ENCODE results near the gene FCER1G.
"Not testable (repeated sequence)": the region's sequence is repeated elsewhere in the genome, so short reads cannot be mapped to it uniquely, and the experiment has no call there.

The FCER1G gene

DNA sequence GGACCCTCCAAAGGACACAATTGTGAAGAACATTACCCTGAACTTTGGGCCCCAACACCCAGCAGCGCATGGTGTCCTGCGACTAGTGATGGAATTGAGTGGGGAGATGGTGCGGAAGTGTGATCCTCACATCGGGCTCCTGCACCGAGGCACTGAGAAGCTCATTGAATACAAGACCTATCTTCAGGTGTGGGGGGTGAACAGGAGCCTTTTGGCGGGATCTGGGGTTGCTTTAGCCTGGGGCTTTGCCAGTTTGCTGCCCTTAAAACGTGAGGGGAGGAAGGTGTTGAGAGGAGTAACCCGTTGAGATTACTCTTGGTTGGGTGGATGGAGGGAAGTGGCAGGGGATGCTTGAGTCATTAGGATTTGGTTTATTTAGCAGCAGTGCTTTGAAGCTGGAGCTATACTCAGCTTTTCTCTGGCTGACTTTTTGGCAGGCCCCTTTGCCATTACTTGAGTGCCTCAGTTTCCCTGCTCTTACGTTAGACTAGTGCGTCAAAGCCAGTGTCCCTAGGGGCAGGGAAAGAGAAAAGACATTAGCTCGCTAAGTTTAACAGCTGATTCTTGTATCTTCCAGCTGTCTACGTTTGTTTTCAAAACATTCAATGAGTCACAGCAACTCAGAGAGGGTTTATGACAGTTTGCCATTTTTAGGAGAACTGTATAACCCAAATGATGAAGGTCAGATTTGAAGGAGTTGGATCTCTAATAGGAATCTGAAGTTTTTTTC lies 8.5 kb upstream of the FCER1G start:
- no peak for DNase-seq (ENCODE audit: low spot score)

GRCh38 chr1:161207173-161207572 lies 7.9 kb upstream of the FCER1G start:
- DNase-seq (ENCODE audit: low spot score) = no peak

DNA sequence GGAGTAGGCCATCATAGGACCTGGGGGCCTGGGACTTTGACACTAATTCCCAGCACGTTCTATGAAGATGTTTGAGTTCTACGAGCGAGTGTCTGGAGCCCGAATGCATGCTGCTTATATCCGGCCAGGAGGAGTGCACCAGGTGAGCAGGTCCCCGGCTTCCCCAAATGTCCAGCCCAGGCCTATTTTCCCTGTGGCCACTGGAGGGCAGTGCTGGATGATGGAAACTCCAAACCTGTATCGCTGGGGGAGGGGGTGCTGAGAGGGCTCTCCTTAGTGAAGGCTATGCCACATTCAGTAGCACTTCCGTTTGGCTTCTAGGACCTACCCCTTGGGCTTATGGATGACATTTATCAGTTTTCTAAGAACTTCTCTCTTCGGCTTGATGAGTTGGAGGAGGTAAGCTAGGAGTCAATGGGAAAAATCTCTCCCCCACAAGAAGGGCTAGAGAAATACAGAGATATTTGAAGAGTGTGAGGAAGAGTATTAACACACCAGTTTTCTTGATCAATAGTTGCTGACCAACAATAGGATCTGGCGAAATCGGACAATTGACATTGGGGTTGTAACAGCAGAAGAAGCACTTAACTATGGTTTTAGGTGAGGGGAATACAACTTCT lies 5.2 kb upstream of the FCER1G start:
- DNase-seq (ENCODE audit: low spot score) = peak; percentile 90

GRCh38 chr1:161214369-161214768 lies 726 bp upstream of the FCER1G start:
- no peak for DNase-seq (ENCODE audit: low spot score)

DNA sequence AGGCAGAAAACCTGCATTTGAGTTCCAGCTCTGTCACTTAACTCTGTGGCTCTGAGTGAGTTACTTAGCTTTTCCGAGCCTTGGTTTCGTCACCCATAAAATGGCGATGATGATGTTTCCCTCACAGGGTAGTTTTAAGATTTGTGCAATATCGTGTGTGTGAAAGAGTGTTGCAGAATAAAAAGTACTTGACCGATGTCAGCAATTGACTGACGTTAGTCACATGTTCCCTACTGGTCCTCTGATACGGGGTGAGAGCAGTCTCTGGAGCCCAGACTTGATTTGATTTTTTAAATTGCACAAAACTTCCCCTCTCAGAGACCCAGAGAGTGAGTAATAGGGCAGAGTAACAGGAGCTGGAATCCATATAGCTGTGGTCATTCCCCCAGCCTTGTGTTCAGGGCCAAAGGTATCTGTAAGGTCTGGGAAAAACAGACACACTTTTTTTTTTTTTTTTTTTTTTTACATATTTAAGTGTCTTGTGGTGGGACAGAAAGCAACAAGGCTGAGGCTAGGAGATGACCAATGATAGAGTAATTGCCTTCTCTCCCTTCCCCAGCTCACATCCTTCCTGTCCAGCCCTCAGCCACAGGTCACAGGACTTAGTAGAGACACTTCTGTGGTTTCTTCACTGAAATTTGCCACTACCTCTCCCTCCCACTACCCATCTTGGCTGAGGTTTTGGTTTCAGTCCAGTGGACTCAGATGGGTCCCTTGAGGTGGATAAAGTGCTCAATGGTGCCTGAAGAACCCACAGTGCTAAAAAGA lies 2.0 kb downstream of the FCER1G start:
- no peak for DNase-seq (ENCODE audit: low spot score)

- DNase-seq (ENCODE audit: low spot score) = no peak
These were observed 2.7 kb downstream of the FCER1G start for GRCh38 chr1:161217831-161218230.

DNA sequence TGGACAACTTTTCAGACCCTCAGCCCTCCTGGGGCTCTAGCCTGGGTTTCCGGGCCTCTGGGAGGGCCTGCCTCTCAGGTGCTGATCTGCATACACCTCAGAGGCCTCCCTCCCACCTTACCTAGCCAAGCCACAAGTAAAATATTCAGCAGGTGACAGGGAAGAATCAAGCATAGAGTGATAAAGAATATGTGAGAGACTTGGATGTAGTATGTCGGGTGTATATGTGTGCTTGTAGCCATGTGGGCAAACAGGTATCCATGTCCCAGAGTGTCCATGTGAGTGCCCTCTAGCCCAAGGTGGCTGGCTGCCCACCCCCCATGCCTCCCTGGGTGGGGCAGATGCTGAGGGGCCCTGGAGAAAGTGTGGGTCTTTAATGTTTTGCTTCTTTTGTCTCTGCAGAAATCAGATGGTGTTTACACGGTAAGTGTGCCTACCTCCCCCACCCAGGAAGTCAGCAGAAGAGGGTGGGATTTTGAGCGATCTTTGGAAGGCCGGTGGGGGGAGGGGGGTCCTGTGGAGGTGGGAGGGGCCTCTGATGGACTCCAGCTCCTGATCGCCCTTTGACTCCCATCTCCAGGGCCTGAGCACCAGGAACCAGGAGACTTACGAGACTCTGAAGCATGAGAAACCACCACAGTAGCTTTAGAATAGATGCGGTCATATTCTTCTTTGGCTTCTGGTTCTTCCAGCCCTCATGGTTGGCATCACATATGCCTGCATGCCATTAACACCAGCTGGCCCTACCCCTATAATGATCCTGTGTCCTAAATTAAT lies 3.4 kb downstream of the FCER1G start:
- no peak for DNase-seq (ENCODE audit: low spot score)

DNA sequence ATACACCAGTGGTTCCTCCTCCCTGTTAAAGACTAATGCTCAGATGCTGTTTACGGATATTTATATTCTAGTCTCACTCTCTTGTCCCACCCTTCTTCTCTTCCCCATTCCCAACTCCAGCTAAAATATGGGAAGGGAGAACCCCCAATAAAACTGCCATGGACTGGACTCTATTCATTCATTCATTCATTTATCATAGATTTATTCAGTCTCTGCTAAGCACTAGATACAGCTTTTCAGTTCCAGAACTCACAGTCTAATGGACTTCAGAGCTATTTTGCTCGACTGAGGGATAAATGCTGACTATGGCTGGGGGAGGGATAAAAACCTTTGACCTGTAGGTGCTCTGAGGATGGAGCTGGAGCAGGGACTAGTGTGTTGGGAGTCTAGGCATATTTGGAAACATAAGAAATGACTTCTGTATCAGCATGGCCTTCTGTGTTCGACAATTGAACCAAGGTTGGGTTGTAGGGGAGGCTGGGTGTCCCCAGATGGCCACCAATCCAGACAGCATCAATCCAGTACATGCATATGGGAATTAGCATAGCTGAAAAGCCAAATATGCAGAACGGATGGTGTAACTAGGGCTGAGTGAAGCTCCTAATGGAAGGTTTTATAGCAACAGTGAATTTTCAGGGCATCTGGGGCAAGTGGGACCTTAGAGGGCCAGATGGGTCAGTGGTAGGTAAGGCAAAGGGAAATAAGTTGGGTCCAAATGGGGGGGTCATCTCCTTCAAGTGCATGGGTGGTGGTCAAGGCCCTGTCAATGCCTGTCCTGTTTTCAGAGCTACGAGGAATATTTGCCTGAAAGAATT lies 4.2 kb downstream of the FCER1G start:
- DNase-seq (ENCODE audit: low spot score) = no peak

DNA sequence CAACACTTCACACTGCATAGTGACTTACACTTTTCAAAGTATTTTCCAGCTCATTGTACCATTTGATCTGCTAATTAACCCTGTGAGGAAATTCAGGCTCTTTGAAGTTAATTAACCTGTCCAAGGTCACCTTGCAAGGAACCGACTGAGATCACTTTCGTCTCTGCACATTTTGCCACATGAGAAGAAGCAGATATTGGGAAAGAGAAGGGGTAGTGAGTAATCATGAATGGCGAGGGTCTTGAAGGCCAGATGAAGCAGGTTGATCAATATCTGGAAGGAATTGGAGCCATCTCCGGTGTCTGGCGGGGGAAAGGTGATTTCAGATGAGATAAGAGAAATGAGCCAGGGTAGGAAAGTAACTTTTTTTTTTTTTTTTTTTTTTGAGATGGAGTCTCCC lies 4.9 kb downstream of the FCER1G start:
- DNase-seq (ENCODE audit: low spot score) = no peak

- DNase-seq (ENCODE audit: low spot score) = no peak
These were observed 7.3 kb downstream of the FCER1G start for GRCh38 chr1:161222175-161223019.

DNA sequence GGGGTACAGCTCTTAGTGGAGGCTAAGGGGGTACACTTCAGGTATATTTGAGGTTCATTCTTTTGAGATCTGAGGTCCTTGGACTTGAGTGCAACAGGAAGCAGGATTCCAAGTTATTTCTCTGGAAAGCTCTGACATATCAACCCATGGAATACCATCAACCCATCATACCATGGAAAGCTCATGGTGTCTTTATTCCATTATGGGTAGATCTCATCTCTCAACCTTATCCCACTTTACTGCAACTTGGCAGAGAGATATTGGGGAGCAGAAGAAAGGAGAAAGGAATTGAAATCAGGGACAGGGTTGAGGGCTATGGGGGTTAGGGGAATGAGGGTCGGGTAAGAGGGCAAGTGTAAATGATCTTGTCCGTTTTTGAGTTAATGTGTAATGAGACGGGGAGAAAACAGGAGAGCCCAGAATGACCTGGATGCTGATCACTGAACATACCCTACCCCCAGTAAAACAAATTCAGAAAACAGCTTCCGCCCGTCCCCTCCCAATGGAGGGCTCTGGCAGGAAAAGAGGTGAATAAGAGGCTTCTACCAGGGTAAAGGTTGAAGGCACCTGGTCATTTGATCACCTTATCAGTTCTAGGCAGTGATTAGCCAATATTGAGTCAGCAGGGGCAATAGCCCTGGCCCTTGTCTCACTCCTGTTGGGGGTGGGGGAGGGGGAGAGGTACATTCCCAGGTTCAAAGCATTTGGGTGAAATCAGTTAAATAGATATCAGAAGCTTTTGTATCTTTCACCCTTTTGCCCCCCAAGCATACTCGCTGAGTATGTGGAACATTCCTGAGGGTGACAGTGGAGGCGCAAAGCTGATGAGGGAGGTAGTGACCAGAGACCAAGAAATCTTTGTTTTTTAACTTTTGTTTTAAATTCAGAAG lies 9.0 kb downstream of the FCER1G start:
- no peak for DNase-seq (ENCODE audit: low spot score)

DNA sequence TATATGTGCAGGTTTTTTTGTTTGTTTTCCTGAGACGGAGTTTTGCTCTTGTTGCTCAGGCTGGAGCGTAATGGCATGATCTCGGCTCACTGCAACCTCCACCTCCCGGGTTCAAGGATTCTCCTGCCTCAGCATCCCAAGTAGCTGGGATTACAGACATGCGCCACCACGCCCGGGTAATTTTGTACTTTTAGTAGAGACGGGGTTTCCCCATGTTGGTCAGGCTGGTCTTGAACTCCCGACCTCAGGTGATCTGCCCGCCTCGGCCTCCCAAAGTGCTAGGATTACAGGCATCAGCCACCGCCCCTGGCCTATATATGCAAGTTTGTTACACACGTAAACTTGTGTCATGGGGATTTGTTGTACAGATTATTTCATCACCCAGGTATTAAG lies 9.6 kb downstream of the FCER1G start:
- not testable (repeated sequence) for DNase-seq (ENCODE audit: low spot score)

GRCh38 chr1:161225178-161225533 lies 10.1 kb downstream of the FCER1G start:
- no peak for DNase-seq (ENCODE audit: low spot score)

- DNase-seq (ENCODE audit: low spot score) = peak; percentile 95
These were observed 10.6 kb downstream of the FCER1G start, which contains the start of gene TOMM40L for GRCh38 chr1:161225534-161226319. TSS of gene TOMM40L (plus strand) at chr1:161226060. CDS start at chr1:161226490, 430 bp downstream.

GRCh38 chr1:161226320-161226711 lies 11.2 kb downstream of the FCER1G start:
- DNase-seq (ENCODE audit: low spot score) = no peak

DNA sequence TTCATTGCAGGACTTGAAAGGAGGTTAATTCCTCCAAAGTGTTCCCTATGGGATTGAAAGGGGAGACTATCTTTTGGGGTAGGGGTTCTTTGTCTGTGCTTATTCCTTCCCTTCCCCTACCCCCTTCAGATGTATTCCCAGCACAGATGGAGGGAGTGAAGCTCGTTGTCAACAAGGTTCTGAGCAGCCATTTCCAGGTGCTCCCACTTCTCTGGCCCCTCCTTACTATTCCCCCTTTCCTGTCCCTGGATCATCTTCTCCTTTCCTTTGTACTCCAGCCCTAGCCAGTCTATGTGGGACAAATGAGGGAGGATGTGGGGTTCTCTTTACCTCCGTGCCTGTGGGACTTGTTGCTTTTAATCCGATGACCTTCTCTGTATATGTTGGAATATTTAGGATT lies 11.7 kb downstream of the FCER1G start:
- DNase-seq (ENCODE audit: low spot score) = no peak

DNA sequence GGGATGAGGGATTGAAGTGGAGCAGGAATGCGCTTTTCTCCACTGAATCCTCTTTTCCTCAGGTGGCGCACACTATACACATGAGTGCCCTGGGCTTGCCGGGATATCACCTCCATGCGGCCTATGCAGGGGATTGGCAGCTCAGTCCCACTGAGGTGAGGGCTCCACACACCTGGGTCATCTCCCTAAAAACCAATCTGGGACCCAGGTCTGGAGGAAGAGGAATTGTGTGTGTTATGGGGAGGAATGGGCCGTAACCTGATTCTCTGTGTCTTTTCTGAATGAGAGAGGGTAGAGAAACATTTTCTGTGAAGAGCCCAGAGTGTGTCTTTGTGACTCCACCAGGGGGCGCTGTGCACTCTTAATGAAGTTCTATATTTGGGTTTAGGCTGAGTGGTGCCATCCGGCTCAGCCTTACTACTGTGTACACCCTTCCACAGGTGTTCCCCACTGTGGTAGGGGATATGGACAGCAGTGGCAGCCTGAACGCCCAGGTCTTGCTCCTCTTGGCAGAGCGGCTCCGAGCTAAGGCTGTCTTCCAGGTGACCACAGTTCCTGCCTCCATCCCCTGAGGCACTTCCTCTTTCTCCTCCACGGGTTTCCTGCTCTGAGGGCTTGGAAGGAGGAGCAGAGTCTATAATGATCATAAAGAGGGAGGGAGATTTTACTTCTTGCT lies 12.2 kb downstream of the FCER1G start:
- DNase-seq (ENCODE audit: low spot score) = peak; percentile 81

GRCh38 chr1:161228032-161228431 lies 12.9 kb downstream of the FCER1G start:
- DNase-seq (ENCODE audit: low spot score) = no peak

Data from D341Med (cell line).